Glutamatergic neuron (in vitro differentiated cells): ENCODE results near the gene ARHGAP12. TPM values are rescaled to one million over a fixed set of nuclear protein-coding genes. Genes with fewer than 3 reads are reported as not detected.

Source experiments
- DNase-seq: peaks from one replicate; pipeline ENCODE4 v3.0.0; 2022
- H3K27ac Mint-ChIP-seq: one replicate; pipeline ENCODE4 v1.8.0; 2020; ENCODE audit warnings: mild to moderate bottlenecking, mixed read lengths, inconsistent platforms; ENCODE audit not compliant: unreplicated experiment
- H3K27me3 Mint-ChIP-seq: one replicate; pipeline ENCODE4 v1.8.0; 2020; ENCODE audit warnings: mild to moderate bottlenecking, moderate library complexity, mixed read lengths, inconsistent platforms; ENCODE audit not compliant: unreplicated experiment
- H3K36me3 Mint-ChIP-seq: one replicate; pipeline ENCODE4 v1.8.0; 2020; ENCODE audit warnings: mild to moderate bottlenecking, mixed read lengths, inconsistent platforms; ENCODE audit not compliant: unreplicated experiment
- H3K4me1 Mint-ChIP-seq: one replicate; pipeline ENCODE4 v1.8.0; 2020; ENCODE audit warnings: mild to moderate bottlenecking, low read depth, mixed read lengths, inconsistent platforms; ENCODE audit not compliant: unreplicated experiment
- H3K4me3 Mint-ChIP-seq: one replicate; pipeline ENCODE4 v1.8.0; 2020; ENCODE audit warnings: mild to moderate bottlenecking, mixed read lengths, inconsistent platforms; ENCODE audit not compliant: unreplicated experiment
- H3K9me3 Mint-ChIP-seq: one replicate; pipeline ENCODE4 v1.8.0; 2020; ENCODE audit warnings: mild to moderate bottlenecking, moderate library complexity, mixed read lengths, inconsistent platforms; ENCODE audit not compliant: unreplicated experiment
- total RNA-seq: library from RNA; stranded (reverse); fragmentation: NEBNext Ultra II Directional; extraction: Animal tissue kit (Norgen Biotek cat#: 25700); gene quantifications from one replicate; pipeline ENCODE4 v1.2.1, GENCODE V29; 2021; ENCODE audit not compliant: unreplicated experiment
- TF ChIP-seq, protein P1 (sequence below): fragments of 200-600 bp; sonication (generic); IDR thresholded peaks from one replicate; pipeline ENCODE4 v1.5.0; 2021; ENCODE audit not compliant: partially characterized antibody, unreplicated experiment

ARHGAP12 gene
- total RNA-seq, 1 donor from 2014 or later = 41.9 TPM

DNA sequence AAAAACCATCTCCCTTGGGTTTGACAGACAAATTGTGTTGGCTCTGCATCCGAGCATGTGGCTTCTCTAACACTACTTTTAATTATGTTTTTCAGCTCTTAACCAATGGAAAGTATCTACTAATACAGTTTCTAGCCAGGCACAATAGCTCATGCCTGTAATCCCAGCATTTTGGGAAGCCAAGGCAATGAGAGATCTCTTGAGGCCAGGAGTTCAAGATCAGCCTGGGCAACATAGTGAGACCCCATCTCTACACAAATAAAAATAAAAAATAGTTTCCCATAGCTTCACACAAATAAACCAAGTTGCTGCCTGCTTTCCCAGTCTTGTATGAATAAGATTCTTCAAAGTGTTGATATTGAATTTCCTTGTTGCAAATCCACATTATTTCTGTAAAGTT is 13.8 kb upstream of the ARHGAP12 start:
- Mint-ChIP-seq H3K27me3 (no peaks in the 10 kb centered on the region), H3K36me3 (no peaks in the 10 kb centered on the region), H3K4me1 (peaks cover 17% of the 10 kb centered on the region), H3K4me3 (no peak overlapping the region), H3K27ac (no peak overlapping the region), H3K9me3 (no peaks in the 10 kb centered on the region)
- no peak for DNase-seq
- TF ChIP-seq, protein P1, sequence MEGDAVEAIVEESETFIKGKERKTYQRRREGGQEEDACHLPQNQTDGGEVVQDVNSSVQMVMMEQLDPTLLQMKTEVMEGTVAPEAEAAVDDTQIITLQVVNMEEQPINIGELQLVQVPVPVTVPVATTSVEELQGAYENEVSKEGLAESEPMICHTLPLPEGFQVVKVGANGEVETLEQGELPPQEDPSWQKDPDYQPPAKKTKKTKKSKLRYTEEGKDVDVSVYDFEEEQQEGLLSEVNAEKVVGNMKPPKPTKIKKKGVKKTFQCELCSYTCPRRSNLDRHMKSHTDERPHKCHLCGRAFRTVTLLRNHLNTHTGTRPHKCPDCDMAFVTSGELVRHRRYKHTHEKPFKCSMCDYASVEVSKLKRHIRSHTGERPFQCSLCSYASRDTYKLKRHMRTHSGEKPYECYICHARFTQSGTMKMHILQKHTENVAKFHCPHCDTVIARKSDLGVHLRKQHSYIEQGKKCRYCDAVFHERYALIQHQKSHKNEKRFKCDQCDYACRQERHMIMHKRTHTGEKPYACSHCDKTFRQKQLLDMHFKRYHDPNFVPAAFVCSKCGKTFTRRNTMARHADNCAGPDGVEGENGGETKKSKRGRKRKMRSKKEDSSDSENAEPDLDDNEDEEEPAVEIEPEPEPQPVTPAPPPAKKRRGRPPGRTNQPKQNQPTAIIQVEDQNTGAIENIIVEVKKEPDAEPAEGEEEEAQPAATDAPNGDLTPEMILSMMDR = no peak

DNA sequence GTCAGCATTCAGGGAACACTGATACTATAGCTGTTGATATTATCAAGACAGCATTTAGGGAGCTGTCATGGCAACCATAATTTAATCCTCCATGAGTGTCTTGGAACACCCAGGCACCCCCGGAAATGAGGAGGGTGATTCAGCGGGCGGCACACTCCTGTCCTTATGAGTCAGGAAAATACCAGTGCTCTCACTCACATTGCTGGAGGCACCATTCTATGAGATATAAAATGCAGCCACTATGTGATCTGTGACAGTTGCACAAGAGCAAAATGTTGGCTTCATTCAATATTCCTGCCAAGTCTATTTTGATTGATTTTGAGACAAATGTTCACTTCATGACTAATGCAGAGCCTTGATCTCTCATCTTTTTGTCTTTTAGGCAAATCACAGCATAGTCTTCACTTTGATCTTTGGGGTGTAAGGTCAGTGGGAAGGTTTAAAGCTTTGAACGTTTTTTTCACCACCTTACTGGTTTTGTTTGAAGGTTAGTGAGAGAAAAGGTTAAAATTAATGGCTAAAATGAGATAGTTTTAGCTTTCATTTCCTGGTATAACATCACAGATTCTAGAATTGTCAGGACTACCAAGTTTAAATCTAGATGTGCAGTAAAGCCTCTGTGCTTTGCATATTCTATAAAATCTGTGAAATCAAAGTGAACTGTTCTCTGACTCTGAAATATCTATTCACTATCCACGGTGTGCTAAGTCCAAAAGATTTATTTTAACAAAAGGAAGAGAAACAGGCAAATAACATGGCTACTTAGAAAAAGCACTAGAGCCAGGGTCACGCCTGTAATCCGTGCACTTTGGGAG is 12.4 kb upstream of the ARHGAP12 start:
- Mint-ChIP-seq H3K36me3 (no peaks in the 10 kb centered on the region), H3K27ac (no peak overlapping the region), H3K4me1 (peaks cover 12% of the 10 kb centered on the region), H3K9me3 (no peaks in the 10 kb centered on the region), H3K27me3 (no peaks in the 10 kb centered on the region), H3K4me3 (no peak overlapping the region)
- DNase-seq = no peak
- TF ChIP-seq, protein P1 = no peak

GRCh38 chr10:31939797-31940708 is 11.4 kb upstream of the ARHGAP12 start:
- H3K27me3 Mint-ChIP-seq = no peaks in the 10 kb centered on the region
- H3K27ac Mint-ChIP-seq = no peak overlapping the region
- no peaks in the 10 kb centered on the region for H3K9me3 Mint-ChIP-seq
- TF ChIP-seq, protein P1 = no peak
- DNase-seq = no peak
- H3K4me3 Mint-ChIP-seq = no peak overlapping the region
- H3K4me1 Mint-ChIP-seq = peaks cover 9% of the 10 kb centered on the region
- H3K36me3 Mint-ChIP-seq = no peaks in the 10 kb centered on the region

DNA sequence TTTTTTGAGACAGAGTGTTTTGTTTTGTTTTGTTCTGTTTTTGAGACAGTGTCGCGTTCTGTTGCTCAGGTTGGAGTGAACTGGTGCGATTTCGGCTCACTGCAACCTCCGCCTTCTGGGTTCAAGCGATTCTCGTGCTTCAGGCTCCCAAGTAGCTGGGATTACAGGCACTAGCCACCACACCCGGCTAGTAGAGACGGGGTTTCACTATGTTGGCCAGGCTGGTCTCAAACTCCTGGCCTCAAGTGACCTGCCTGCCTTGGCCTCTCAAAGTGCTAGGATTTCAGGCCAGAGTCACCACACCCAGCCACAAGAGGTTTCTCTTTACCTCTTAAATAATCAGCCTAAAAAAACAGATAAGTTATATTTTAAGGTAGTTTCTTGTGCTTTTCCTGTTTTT is 8.7 kb upstream of the ARHGAP12 start:
- H3K27me3 Mint-ChIP-seq = no peaks in the 10 kb centered on the region

More for the DNA sequence above, 8.7 kb upstream of the ARHGAP12 start:
- H3K27ac Mint-ChIP-seq = no peak overlapping the region
- H3K4me3 Mint-ChIP-seq = no peak overlapping the region
- no peak for DNase-seq
- TF ChIP-seq, protein P1 = no peak
- H3K4me1 Mint-ChIP-seq = peaks cover 4% of the 10 kb centered on the region
- H3K36me3 Mint-ChIP-seq = no peaks in the 10 kb centered on the region
- no peaks in the 10 kb centered on the region for H3K9me3 Mint-ChIP-seq
